Gastroesophageal sphincter (tissue), 4 donors: ENCODE data around the gene PUM1. TPM values are rescaled to one million over a fixed set of nuclear protein-coding genes. Genes with fewer than 3 reads are reported as not detected.
A peak's percentile ranks its signal among the peaks of the same experiment; 100 is the strongest.

Experiments used
- ATAC-seq: fragments of 150-250 bp; one replicate; pipeline ENCODE4 v1.9.1; 2016; ENCODE audit warnings: mild to moderate bottlenecking, moderate library complexity
- H3K27ac ChIP-seq, 4 donors: fragments of 200-600 bp; sonication (generic) in 3 of 4; 1 replicate in 3 of 4; 2 replicates in 1 of 4; pipeline ENCODE4 v1.5.1; 2016 to 2019
- H3K27me3 ChIP-seq: fragments of 200-600 bp; sonication (generic); one replicate; pipeline ENCODE4 v1.5.1; 2019
- H3K36me3 ChIP-seq, 2 donors: fragments of 200-600 bp; sonication (generic); one replicate each; pipeline ENCODE4 v1.5.1; 2019; ENCODE audit warnings: control low read depth in 1 of 2
- H3K4me1 ChIP-seq, 3 donors: fragments of 200-600 bp; sonication (generic); 1 replicate in 2 of 3; 2 replicates in 1 of 3; pipeline ENCODE4 v1.5.1; 2016 to 2019; ENCODE audit warnings: control low read depth in 2 of 3
- H3K4me3 ChIP-seq, 2 donors: fragments of 200-600 bp; sonication (generic); one replicate each; pipeline ENCODE4 v1.5.1; 2019; ENCODE audit warnings: mild to moderate bottlenecking in 1 of 2, moderate library complexity in 1 of 2
- H3K9me3 ChIP-seq, 3 donors: fragments of 200-600 bp; sonication (generic); one replicate each; pipeline ENCODE4 v1.5.1; 2017 to 2019; ENCODE audit warnings: control low read depth in 2 of 3
- EP300 ChIP-seq: sonication (generic); formaldehyde crosslinking; IDR thresholded peaks from one replicate; pipeline ENCODE4 v1.6.1; 2017; ENCODE audit warnings: antibody characterized with exemption, mild to moderate bottlenecking
- POLR2A ChIP-seq, 2 donors: fragments of 450-650 bp; IDR thresholded peaks; one replicate each; pipeline ENCODE4 v1.6.1; 2017; ENCODE audit warnings: antibody characterized with exemption in 2 of 2, mild to moderate bottlenecking in 2 of 2, moderate library complexity in 1 of 2
- POLR2AphosphoS5 ChIP-seq: sonication (generic); formaldehyde crosslinking; IDR thresholded peaks from one replicate; pipeline ENCODE4 v1.6.1; 2017; ENCODE audit warnings: antibody characterized with exemption
- WGBS, 2 donors: methylation state at CpG; one replicate each; pipeline ENCODE4 v1.1.5; 2018; ENCODE audit warnings: low coverage in 1 of 2; 5-methylcytosine and 5-hydroxymethylcytosine counted together
- total RNA-seq, 4 donors: library from RNA; depleted of rRNA; stranded (reverse); fragments of >200 nt; gene quantifications; one replicate each; pipeline ENCODE4 v1.1.0, GENCODE V29; 2016
- TF ChIP-seq, protein P1 (sequence below), 4 experiments: fragments of 200-600 bp in 2 of 4; fragments of 450-650 bp in 2 of 4; sonication (generic) in 1 of 4; IDR thresholded peaks; one replicate each; pipeline ENCODE4 v1.5.1; 2017 to 2019; ENCODE audit warnings: antibody characterized with exemption in 4 of 4, mild to moderate bottlenecking in 2 of 4, moderate library complexity in 2 of 4

The PUM1 gene
- total RNA-seq, 4 donors from 2014 or later = 83.8 to 90.7 (median 88.4) TPM

DNA sequence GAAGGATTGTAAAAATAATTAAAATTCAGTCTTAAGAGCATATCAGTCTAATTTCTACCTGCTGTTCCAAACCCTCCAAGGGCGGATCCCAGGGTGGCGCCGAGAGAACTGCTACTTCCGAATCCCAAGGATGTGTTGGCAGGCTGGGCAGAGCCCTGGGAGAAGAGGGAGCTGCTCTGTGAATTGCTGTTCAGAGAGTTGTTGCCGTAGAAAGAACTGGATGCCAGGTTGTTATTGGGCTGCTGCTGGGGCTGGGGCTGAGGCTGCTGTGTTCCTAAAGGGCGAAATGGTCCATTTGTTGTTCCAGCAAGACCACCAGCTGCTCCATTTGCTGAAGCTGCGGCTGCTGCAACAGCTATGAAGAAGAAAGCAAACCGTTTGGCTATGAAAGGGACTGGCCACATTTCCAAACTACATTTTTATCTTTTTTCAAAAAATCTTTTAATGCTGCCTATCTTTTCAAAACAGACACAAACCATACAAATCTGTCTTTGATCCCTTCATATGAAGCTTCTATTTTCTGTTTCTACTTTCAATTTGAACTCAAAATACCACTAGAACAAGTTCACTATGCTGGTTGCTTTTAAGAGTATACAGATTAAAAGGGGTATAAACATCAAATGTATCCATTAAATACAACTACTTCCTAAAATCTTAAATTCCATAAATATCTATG, 99.5 kb downstream of the PUM1 start:
- peaks cover 10 to 48% (median 15%) of the 10 kb centered on the region in 3 donors for H3K4me1 ChIP-seq
- H3K27me3 ChIP-seq = no peaks in the 10 kb centered on the region
- H3K4me3 ChIP-seq = no peak overlapping the region
- WGBS, 2 donors = 0 to 50% methylated on average over 1 to 8 of the region's 8 CpGs
- no peaks in the 10 kb centered on the region for H3K9me3 ChIP-seq
- peak overlapping the region in 1 of 4 donors; percentile 52 for H3K27ac ChIP-seq
- TF ChIP-seq, protein P1, sequence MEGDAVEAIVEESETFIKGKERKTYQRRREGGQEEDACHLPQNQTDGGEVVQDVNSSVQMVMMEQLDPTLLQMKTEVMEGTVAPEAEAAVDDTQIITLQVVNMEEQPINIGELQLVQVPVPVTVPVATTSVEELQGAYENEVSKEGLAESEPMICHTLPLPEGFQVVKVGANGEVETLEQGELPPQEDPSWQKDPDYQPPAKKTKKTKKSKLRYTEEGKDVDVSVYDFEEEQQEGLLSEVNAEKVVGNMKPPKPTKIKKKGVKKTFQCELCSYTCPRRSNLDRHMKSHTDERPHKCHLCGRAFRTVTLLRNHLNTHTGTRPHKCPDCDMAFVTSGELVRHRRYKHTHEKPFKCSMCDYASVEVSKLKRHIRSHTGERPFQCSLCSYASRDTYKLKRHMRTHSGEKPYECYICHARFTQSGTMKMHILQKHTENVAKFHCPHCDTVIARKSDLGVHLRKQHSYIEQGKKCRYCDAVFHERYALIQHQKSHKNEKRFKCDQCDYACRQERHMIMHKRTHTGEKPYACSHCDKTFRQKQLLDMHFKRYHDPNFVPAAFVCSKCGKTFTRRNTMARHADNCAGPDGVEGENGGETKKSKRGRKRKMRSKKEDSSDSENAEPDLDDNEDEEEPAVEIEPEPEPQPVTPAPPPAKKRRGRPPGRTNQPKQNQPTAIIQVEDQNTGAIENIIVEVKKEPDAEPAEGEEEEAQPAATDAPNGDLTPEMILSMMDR (IDR thresholded peaks at IDR 0.05) = no peak
- no peak for TF ChIP-seq POLR2AphosphoS5
- no peak for TF ChIP-seq EP300
- TF ChIP-seq POLR2A (IDR thresholded peaks at IDR 0.05) = no peak
- ATAC-seq = no peak
- peaks cover 0 to 79% of the 10 kb centered on the region in 2 donors for H3K36me3 ChIP-seq

DNA sequence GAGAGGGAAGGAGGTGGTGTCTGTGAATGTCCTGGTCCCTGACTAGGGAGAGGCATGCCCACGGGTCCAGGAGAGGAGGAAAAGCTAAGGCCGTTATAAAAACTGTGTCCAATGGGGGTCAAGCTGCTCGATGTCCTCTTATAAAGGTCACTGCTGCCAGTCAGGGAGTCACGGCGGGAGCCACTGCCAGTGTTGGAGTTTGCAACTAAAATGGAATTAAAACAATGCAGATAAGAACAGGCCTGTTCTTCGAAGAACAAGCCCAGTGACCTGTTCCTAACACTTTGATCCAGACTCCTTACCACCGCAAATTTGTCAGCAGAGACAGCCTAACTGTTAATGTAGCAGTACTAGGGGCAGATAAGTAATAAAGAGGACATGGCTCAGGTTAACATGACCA, 100.8 kb downstream of the PUM1 start:
- no peak for TF ChIP-seq EP300
- no peak for TF ChIP-seq POLR2A (IDR thresholded peaks at IDR 0.05)
- TF ChIP-seq, protein P1 (IDR thresholded peaks at IDR 0.05) = no peak
- no peak for TF ChIP-seq POLR2AphosphoS5
- ATAC-seq = no peak

DNA sequence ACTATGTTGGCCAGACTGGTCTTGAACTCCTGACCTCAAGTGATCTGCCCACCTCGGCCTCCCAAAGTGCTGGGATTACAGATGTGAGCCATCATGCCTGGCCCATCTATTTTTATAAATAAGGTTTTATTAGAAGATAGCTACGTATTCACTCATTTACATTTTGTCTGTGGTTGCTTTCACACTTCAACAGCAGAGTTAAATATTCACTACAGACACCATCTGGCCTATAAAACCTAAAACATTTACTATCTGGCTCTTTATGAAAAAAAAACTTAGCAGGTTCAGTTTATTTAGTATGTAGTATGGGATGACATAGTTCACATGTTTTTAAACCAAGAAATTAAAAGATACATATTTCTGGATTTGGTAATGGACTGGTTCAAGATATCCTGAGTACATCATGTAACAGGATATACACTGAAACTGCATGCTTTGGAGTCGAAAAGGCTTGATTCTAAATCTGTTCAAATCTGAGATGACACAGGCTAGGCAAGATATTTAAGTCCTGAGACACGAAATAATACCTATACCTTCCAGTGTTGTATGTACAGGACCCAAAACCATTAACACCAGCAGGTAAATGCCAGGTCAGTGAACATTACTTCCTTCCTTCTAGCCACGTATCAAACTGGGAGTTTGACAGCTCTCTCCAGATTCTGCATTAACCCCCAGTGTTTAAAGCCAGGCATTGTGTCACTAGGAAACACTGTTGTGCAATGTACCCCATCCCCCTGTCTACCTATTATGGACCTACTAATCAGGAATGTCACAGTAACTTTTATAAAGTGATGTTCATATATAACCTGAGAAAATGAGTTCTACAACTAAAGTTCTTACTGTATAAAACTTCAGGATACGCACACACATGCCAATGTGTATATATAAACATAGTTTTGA, 102.7 kb downstream of the PUM1 start:
- Histone ChIP-seq H3K4me1 (peaks cover 10 to 43% (median 15%) of the 10 kb centered on the region in 3 donors), H3K9me3 (no peaks in the 10 kb centered on the region), H3K27me3 (no peaks in the 10 kb centered on the region), H3K27ac (peak overlapping the region in 2 of 4 donors; percentile 12 to 57), H3K4me3 (no peak overlapping the region), H3K36me3 (peaks cover 0 to 86% of the 10 kb centered on the region in 2 donors)
- WGBS, 2 donors = 64 to 71% methylated on average over 6 of the region's 6 CpGs
- no peak for ATAC-seq
- no peak for TF ChIP-seq POLR2AphosphoS5
- TF ChIP-seq POLR2A (IDR thresholded peaks at IDR 0.05) = no peak
- TF ChIP-seq, protein P1 (IDR thresholded peaks at IDR 0.05) = no peak
- TF ChIP-seq EP300 = no peak

More for the DNA sequence above, 100.8 kb downstream of the PUM1 start:
- H3K4me3 ChIP-seq = no peak overlapping the region
- WGBS, 2 donors = 30 to 80% methylated on average over 2 to 6 of the region's 7 CpGs
- peak overlapping the region in 1 of 4 donors; percentile 56 for H3K27ac ChIP-seq
- H3K36me3 ChIP-seq = peaks cover 0 to 89% of the 10 kb centered on the region in 2 donors
- no peaks in the 10 kb centered on the region for H3K27me3 ChIP-seq
- peaks cover 10 to 48% (median 15%) of the 10 kb centered on the region in 3 donors for H3K4me1 ChIP-seq
- H3K9me3 ChIP-seq = no peaks in the 10 kb centered on the region

DNA sequence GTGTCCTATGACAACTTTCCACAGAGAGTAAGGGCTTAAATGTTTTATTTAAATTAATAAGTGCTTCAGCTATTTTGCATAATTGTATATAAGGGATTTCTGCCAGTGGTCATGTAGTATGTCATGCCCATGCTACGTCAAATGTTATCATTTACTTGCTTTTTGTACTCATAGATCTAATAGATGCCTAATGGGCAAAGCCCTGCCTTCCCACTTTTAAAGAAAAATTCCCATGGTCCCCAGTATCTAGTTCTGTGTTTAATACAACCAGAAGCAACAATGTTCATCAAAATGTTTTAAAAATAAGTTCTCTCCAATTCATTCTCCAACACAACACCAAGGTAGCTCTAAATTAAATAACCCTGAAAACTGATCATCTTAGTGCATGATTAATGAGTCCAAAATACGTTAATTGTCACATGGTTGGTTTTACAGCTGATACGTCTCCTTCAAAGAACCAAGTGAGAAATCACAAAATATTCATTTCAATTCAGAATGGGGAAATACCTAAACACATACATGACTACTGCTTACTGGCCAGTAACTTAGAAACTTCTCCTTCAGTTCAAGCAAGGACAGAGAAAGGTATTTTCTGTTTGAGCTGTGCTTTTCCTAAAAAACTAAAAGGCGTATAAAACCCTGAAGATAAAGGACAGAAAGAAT, 107.8 kb downstream of the PUM1 start:
- Histone ChIP-seq H3K27me3 (no peaks in the 10 kb centered on the region), H3K4me1 (peaks cover 0 to 19% (median 0%) of the 10 kb centered on the region in 3 donors), H3K4me3 (no peak overlapping the region), H3K9me3 (no peaks in the 10 kb centered on the region), H3K36me3 (peaks cover 13 to 75% of the 10 kb centered on the region in 2 donors), H3K27ac (no peak overlapping the region)
- 61 to 73% methylated on average over 4 of the region's 4 CpGs for WGBS, 2 donors
- ATAC-seq = no peak
- TF ChIP-seq POLR2AphosphoS5 = no peak
- TF ChIP-seq EP300 = no peak
- TF ChIP-seq, protein P1 (IDR thresholded peaks at IDR 0.05) = no peak
- no peak for TF ChIP-seq POLR2A (IDR thresholded peaks at IDR 0.05)
